Naive B cell (primary cell): Measurements from ENCODE around the gene RIIAD1. TPM values are rescaled to one million over a fixed set of nuclear protein-coding genes. Genes with fewer than 3 reads are reported as not detected.
"Not testable (repeated sequence)": the region's sequence is repeated elsewhere in the genome, so short reads cannot be mapped to it uniquely, and the experiment has no call there.

Experiments
- ATAC-seq, 2 donors: fragments of 150-1000 bp; cut with Tn5 transposase; 2 replicates each; pipeline ENCODE4 v1.10.0; 2021; ENCODE audit warnings: low read depth in 2 of 2, mild to moderate bottlenecking in 2 of 2, moderate library complexity in 2 of 2
- DNase-seq: peaks from one replicate; pipeline ENCODE4 v3.0.0; 2022
- H3K27ac Mint-ChIP-seq, 6 donors: one replicate each; pipeline ENCODE4 v1.8.0; 2020 to 2022; ENCODE audit warnings: mild to moderate bottlenecking in 6 of 6, mixed read lengths in 6 of 6, moderate library complexity in 5 of 6, inconsistent platforms in 2 of 6
- H3K27me3 Mint-ChIP-seq, 3 donors: one replicate each; pipeline ENCODE4 v1.8.0; 2021 to 2022; ENCODE audit warnings: mixed read lengths in 3 of 3, mild to moderate bottlenecking in 1 of 3
- H3K36me3 Mint-ChIP-seq, 2 donors: one replicate each; pipeline ENCODE4 v1.8.0; 2020 to 2022; ENCODE audit warnings: mixed read lengths in 2 of 2, inconsistent platforms in 1 of 2, mild to moderate bottlenecking in 1 of 2
- H3K4me1 Mint-ChIP-seq, 3 donors: one replicate each; pipeline ENCODE4 v1.8.0; 2020 to 2022; ENCODE audit warnings: mixed read lengths in 3 of 3, inconsistent platforms in 1 of 3, mild to moderate bottlenecking in 1 of 3, moderate library complexity in 1 of 3
- H3K4me3 Mint-ChIP-seq, 8 donors: one replicate each; pipeline ENCODE4 v1.8.0; 2020 to 2022; ENCODE audit warnings: mild to moderate bottlenecking in 8 of 8, mixed read lengths in 8 of 8, moderate library complexity in 8 of 8, inconsistent platforms in 2 of 8
- H3K9me3 Mint-ChIP-seq, 7 donors: one replicate each; pipeline ENCODE4 v1.8.0; 2020 to 2022; ENCODE audit warnings: mixed read lengths in 7 of 7, mild to moderate bottlenecking in 5 of 7, inconsistent platforms in 2 of 7, moderate library complexity in 1 of 7
- polyA plus RNA-seq, 6 donors: library from polyadenylated mRNA; unstranded; fragments of 300-500 nt; fragmentation: Illumina TruSeq; gene quantifications; one replicate each; pipeline ENCODE4 v1.2.3, GENCODE V29; 2021; ENCODE audit warnings: low read depth in 6 of 6

The RIIAD1 gene, protein sequence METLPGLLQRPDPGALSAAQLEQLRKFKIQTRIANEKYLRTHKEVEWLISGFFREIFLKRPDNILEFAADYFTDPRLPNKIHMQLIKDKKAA
- polyA plus RNA-seq: not detected

DNA sequence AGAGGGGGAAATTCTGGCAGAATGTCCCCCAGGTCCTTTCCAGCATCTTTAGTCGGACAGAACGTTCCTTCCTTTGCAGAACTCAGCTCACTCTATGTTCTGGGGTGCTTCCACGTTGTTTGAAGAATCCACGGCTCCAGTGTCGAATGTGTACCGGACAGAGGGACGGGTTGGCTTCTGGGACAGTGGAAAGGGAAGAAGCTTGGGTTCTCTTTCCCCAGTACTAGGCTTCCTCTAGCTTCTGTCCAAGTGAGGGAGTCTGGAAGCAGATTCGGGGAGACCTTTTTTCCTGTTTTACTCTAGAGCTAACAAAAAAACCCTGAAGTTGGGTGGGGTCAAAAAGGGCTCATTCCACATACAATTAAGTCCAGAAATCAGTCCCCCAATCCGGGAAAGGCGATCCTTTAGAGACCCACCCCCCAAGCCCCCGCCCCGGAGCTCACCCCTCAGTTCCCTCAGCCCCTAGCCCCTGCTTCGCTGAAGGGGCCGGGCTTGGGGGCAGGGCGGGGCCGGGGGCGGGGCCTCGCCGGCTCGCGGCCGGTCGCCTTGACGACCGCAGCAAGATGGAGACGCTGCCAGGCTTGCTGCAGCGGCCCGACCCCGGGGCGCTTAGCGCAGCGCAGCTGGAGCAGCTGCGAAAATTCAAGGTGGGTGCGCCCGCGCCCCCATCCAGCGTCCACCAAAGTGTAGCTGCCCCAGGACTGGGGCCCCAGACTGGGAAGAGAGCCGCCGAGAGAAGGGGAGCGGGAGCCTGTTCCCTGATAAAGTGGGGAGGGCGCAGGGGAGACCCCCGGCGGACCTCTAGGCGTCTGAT lies at the start of gene RIIAD1:
Gene RIIAD1, plus strand, starts transcription at position 549 of the 814 bp plus-strand sequence. Its CDS starts 15 bp downstream, at position 564.
- peak within 1 kb of the TSS; percentile 79 to 96 (median 88) for H3K4me3 Mint-ChIP-seq
- peaks cover 15 to 35% (median 25%) of the 10 kb centered on the region in 3 donors for H3K4me1 Mint-ChIP-seq
- peaks cover 50 to 64% (median 53%) of the 10 kb centered on the region in 3 donors for H3K27me3 Mint-ChIP-seq
- peaks cover 0 to 7% of the 10 kb centered on the region in 2 donors for H3K36me3 Mint-ChIP-seq
- H3K9me3 Mint-ChIP-seq: peaks cover 0 to 5% (median 0%) of the 10 kb centered on the region in 7 donors
- DNase-seq (peak; percentile 41), ATAC-seq (peak; percentile 85)
- peak within 1 kb of the TSS in 5 of 6 donors; percentile 43 to 93 (median 85) for H3K27ac Mint-ChIP-seq

DNA sequence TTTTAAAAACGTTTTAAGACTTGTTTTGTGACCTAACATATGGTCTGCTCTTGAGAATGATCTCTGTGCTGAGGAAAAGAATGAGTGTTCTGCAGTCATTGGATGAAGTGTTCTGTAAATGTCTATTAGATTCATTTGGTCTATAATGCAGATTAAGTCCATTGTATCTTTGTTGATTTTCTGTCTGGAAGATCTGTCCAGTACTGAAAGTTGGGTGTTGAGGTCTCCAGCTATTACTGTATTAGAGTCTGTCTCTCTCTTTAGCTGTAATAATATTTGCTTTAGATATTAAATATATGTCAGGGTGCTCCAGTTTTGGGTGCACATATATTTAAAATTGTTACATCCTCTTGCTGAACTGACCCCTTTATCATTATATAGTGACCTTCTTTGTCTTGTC lies 47.9 kb upstream of the RIIAD1 start:
- no peaks in the 10 kb centered on the region for H3K27me3 Mint-ChIP-seq
- H3K4me3 Mint-ChIP-seq: no peak overlapping the region
- H3K4me1 Mint-ChIP-seq: no peaks in the 10 kb centered on the region

GRCh38 chr1:151680391-151680790 lies 40.9 kb upstream of the RIIAD1 start:
- Mint-ChIP-seq H3K27ac (peak overlapping the region in 1 of 6 donors; percentile 74), H3K4me1 (peaks cover 0 to 5% (median 4%) of the 10 kb centered on the region in 3 donors), H3K4me3 (no peak overlapping the region), H3K9me3 (no peaks in the 10 kb centered on the region), H3K36me3 (peaks cover 0 to 14% of the 10 kb centered on the region in 2 donors), H3K27me3 (no peaks in the 10 kb centered on the region)
- DNase-seq (no peak), ATAC-seq (no peak)

More for the DNA sequence above, 47.9 kb upstream of the RIIAD1 start:
- ATAC-seq (no peak), DNase-seq (no peak)
- Mint-ChIP-seq H3K36me3 (peaks cover 35 to 36% of the 10 kb centered on the region in 2 donors), H3K27ac (peak overlapping the region in 1 of 6 donors; percentile 1), H3K9me3 (peaks cover 0 to 6% (median 0%) of the 10 kb centered on the region in 7 donors)

DNA sequence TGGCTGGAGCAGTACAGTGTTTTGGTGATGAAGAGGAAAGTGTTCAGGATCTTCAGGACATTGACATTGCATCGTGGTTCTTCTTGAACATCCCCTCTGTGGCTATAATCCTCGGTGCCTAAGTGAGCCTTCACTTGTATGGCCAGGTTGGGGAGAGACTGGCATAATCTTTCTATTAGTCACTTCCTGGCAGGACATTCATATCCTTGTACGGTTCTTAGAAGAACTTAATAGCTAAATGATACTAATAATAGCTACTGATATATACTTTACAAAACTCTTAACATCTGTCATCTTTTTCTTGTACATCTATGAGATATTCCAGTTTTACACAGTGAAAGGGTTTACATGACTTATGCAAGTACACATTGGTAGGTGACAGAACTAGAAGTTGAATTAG lies 40.5 kb upstream of the RIIAD1 start:
- no peak for ATAC-seq
- peaks cover 0 to 19% of the 10 kb centered on the region in 2 donors for H3K36me3 Mint-ChIP-seq
- no peaks in the 10 kb centered on the region for H3K27me3 Mint-ChIP-seq
- H3K9me3 Mint-ChIP-seq: no peaks in the 10 kb centered on the region
- no peak overlapping the region for H3K4me3 Mint-ChIP-seq
- H3K4me1 Mint-ChIP-seq: peaks cover 0 to 5% (median 4%) of the 10 kb centered on the region in 3 donors
- no peak for DNase-seq
- H3K27ac Mint-ChIP-seq: peak overlapping the region in 1 of 6 donors; percentile 74

GRCh38 chr1:151681923-151682322 lies 39.4 kb upstream of the RIIAD1 start:
- H3K4me1 Mint-ChIP-seq: peaks cover 0 to 5% (median 4%) of the 10 kb centered on the region in 3 donors
- no peak for ATAC-seq

GRCh38 chr1:151682901-151683300 lies 38.4 kb upstream of the RIIAD1 start:
- not testable (repeated sequence) for H3K27me3 Mint-ChIP-seq, ATAC-seq, DNase-seq, H3K9me3 Mint-ChIP-seq, H3K4me1 Mint-ChIP-seq, H3K4me3 Mint-ChIP-seq
- Mint-ChIP-seq H3K27ac (peak overlapping the region in 1 of 6 donors; percentile 58), H3K36me3 (peaks cover 0 to 22% of the 10 kb centered on the region in 2 donors)

More at GRCh38 chr1:151681923-151682322, 39.4 kb upstream of the RIIAD1 start:
- no peak overlapping the region for H3K4me3 Mint-ChIP-seq
- no peak overlapping the region for H3K27ac Mint-ChIP-seq
- H3K9me3 Mint-ChIP-seq: no peaks in the 10 kb centered on the region
- H3K36me3 Mint-ChIP-seq: peaks cover 0 to 23% of the 10 kb centered on the region in 2 donors
- no peaks in the 10 kb centered on the region for H3K27me3 Mint-ChIP-seq
- DNase-seq: no peak

DNA sequence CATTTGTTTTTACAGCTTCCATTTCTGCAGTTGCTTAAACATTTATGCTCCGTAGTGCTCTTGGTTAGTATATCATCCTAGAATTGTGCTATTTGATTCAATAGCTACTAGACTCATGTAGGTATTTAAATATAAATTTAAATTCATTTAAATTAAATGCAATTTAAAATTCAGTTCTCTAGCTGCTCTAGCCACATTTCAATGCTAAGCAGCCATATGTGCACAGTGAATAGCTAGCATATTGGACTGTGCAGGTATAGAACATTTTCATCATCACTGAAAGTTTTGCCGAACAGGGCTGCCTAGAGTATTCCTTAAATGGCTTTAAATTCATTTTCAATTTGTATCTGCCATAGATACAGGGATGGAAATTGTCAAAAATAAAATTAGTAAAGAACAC lies 37.2 kb upstream of the RIIAD1 start:
- Mint-ChIP-seq H3K36me3 (peaks cover 0 to 18% of the 10 kb centered on the region in 2 donors), H3K4me3 (no peak overlapping the region), H3K4me1 (peaks cover 0 to 5% (median 4%) of the 10 kb centered on the region in 3 donors), H3K9me3 (no peaks in the 10 kb centered on the region), H3K27me3 (no peaks in the 10 kb centered on the region), H3K27ac (no peak overlapping the region)
- no peak for DNase-seq
- ATAC-seq: no peak

GRCh38 chr1:151686561-151686960 lies 34.8 kb upstream of the RIIAD1 start:
- Mint-ChIP-seq H3K4me3 (no peak overlapping the region), H3K4me1 (peaks cover under 1 to 4% (median 3%) of the 10 kb centered on the region in 3 donors), H3K27me3 (no peaks in the 10 kb centered on the region), H3K9me3 (no peaks in the 10 kb centered on the region), H3K36me3 (peaks cover 0 to 10% of the 10 kb centered on the region in 2 donors), H3K27ac (no peak overlapping the region)
- no peak for ATAC-seq
- no peak for DNase-seq

GRCh38 chr1:151689494-151689893 lies 31.8 kb upstream of the RIIAD1 start:
- no peak for ATAC-seq
- no peaks in the 10 kb centered on the region for H3K9me3 Mint-ChIP-seq
- H3K4me1 Mint-ChIP-seq: peaks cover 0 to 5% (median 0%) of the 10 kb centered on the region in 3 donors
- DNase-seq: no peak
- peaks cover 13 to 20% of the 10 kb centered on the region in 2 donors for H3K36me3 Mint-ChIP-seq
- H3K27me3 Mint-ChIP-seq: no peaks in the 10 kb centered on the region
- H3K27ac Mint-ChIP-seq: no peak overlapping the region
- no peak overlapping the region for H3K4me3 Mint-ChIP-seq

- peak overlapping the region in 2 of 6 donors; percentile 44 to 88 for H3K27ac Mint-ChIP-seq
- peaks cover 0 to 5% (median 0%) of the 10 kb centered on the region in 3 donors for H3K4me1 Mint-ChIP-seq
- ATAC-seq (no peak), DNase-seq (no peak)
- peaks cover 14 to 34% of the 10 kb centered on the region in 2 donors for H3K36me3 Mint-ChIP-seq
- no peak overlapping the region for H3K4me3 Mint-ChIP-seq
- H3K27me3 Mint-ChIP-seq: no peaks in the 10 kb centered on the region
- H3K9me3 Mint-ChIP-seq: no peaks in the 10 kb centered on the region
Measured at GRCh38 chr1:151692226-151692625, 29.1 kb upstream of the RIIAD1 start.

GRCh38 chr1:151693057-151693651 lies 28.2 kb upstream of the RIIAD1 start:
- no peaks in the 10 kb centered on the region for H3K9me3 Mint-ChIP-seq
- H3K36me3 Mint-ChIP-seq: peaks cover 14 to 34% of the 10 kb centered on the region in 2 donors
- no peak for ATAC-seq
- H3K4me3 Mint-ChIP-seq: no peak overlapping the region
- peaks cover 0 to 5% (median 0%) of the 10 kb centered on the region in 3 donors for H3K4me1 Mint-ChIP-seq
- no peak overlapping the region for H3K27ac Mint-ChIP-seq
- DNase-seq: no peak
- H3K27me3 Mint-ChIP-seq: no peaks in the 10 kb centered on the region

DNA sequence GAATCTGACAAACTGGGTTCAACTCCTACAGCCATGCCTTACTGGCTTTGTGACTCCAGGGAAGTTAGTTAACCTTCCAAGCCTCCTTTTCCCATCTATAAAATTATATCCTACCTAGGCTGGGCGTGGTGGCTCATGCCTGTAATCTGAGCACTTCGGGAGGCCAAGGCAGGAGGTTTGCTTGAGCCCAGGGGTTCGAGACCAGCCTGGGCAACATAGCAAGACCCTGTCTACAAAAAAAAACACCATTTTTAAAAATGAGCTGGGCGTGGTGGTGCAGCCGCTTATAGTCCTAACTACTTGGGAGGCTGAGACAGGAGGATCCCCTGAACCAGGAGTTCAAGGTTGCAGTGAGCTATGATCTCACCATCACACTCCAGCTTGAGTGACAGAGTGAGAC lies 19.8 kb upstream of the RIIAD1 start:
- Mint-ChIP-seq H3K4me1 (peaks cover 13 to 20% (median 17%) of the 10 kb centered on the region in 3 donors), H3K4me3 (no peak overlapping the region)

DNA sequence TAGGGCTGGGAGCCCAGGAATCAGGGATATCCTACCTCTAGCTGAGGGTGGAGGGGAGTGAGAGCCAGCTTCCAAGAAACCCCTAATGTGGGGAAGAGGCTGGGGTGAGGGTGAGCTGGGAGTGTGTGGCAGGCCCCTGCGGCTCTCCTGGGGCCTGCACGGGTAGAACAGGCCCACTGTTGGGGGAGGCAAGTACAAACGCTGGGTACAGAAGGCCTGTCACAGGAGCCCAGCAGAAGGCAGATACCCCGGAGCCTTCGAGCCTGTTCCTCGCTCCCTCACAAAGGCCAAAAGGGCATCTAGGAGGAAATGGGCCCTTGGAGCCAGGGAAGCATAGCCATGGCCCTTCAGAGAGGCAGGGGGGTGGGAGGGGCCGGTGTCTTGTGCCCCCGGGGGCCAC lies 18.4 kb upstream of the RIIAD1 start:
- Mint-ChIP-seq H3K9me3 (no peaks in the 10 kb centered on the region), H3K4me1 (peaks cover 14 to 25% (median 23%) of the 10 kb centered on the region in 3 donors), H3K27me3 (peaks cover 0 to 9% (median 0%) of the 10 kb centered on the region in 3 donors), H3K4me3 (no peak overlapping the region), H3K27ac (peak overlapping the region in 2 of 6 donors; percentile 20 to 72), H3K36me3 (peaks cover 21 to 23% of the 10 kb centered on the region in 2 donors)
- DNase-seq (no peak), ATAC-seq (no peak)

More for the DNA sequence above, 19.8 kb upstream of the RIIAD1 start:
- Mint-ChIP-seq H3K36me3 (peaks cover 27 to 28% of the 10 kb centered on the region in 2 donors), H3K27ac (no peak overlapping the region), H3K27me3 (peaks cover 0 to 2% (median 0%) of the 10 kb centered on the region in 3 donors), H3K9me3 (no peaks in the 10 kb centered on the region)
- DNase-seq (no peak), ATAC-seq (no peak)
